Retinal pigment epithelial cell (primary cell): ENCODE results near the gene MXD3.

Experiments
- DNase-seq: peaks from one replicate; pipeline ENCODE4 v3.0.0-alpha.2; 2010; ENCODE audit warnings: low read depth
- H3K4me3 ChIP-seq: 2 replicates; pipeline ENCODE4 v1.5.1; 2011; ENCODE audit warnings: mild to moderate bottlenecking, low read length, control low read depth, moderate library complexity
- CTCF ChIP-seq: conservative IDR thresholded peaks from 2 replicates; pipeline ENCODE4 v1.5.1; 2011; ENCODE audit warnings: low read depth, low read length, control low read depth, inconsistent platforms

The MXD3 gene

GRCh38 chr5:177330991-177331842 lies 19.5 kb upstream of the MXD3 start:
- no peak overlapping the region for H3K4me3 ChIP-seq
- TF ChIP-seq CTCF: no peak
- DNase-seq: no peak

GRCh38 chr5:177329883-177330282 lies 18.2 kb upstream of the MXD3 start:
- no peak overlapping the region for H3K4me3 ChIP-seq
- TF ChIP-seq CTCF: no peak
- DNase-seq: no peak

- no peak overlapping the region for H3K4me3 ChIP-seq
- DNase-seq: no peak
- TF ChIP-seq CTCF: no peak
Observed at GRCh38 chr5:177328545-177329231, 17.0 kb upstream of the MXD3 start.

DNA sequence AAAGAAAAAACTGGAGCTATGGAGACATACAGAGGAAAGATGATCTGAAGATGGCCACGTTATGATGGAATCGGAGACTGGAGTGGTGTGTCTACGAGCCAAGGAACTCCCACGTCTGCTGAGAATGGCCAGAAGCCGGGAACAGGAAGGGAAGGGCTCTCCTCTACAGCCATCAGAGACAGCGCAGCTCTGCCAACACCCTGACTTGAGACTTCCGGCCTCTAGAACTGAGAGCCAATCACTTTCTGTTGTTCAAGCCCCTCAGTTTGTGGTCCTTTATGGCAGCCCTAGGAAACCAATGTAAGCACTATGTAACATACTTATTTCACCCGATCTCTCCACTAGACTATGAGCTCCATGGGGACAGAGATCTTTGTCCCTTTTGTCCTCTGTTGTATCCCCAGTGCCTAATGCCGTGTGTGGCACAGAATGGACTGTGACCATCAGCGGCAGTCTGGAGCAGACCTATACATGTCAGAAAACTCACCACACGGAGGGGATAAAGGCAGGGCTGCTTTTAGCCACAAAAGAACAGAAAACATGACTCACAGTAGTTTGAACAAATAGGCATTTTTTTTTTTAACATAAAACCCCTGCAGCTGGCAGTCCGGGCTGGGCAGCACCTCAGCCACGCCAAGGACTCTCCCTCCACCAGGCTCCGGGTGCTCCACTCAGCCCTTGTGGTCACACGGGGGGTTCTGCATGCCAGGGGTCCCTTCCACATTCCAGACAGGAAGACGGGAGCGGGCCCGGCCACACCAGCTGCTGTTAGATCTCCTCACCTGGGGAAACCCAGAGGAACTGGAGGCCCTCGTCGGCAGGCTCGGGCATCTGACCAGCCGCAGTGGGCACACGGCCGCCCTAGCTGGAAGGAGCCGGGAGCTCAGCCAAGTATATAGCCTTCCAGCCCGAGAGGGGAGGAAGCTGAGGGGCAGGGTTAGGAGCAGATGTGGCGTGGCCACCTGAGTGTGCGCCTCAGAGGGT lies 16.1 kb upstream of the MXD3 start:
- peak overlapping the region; percentile 20 for H3K4me3 ChIP-seq
- peak; percentile 30 for TF ChIP-seq CTCF
- peak; percentile 71 for DNase-seq

GRCh38 chr5:177325868-177326381 lies 14.2 kb upstream of the MXD3 start:
- DNase-seq: peak; percentile 43
- TF ChIP-seq CTCF: no peak
- H3K4me3 ChIP-seq: no peak overlapping the region

DNA sequence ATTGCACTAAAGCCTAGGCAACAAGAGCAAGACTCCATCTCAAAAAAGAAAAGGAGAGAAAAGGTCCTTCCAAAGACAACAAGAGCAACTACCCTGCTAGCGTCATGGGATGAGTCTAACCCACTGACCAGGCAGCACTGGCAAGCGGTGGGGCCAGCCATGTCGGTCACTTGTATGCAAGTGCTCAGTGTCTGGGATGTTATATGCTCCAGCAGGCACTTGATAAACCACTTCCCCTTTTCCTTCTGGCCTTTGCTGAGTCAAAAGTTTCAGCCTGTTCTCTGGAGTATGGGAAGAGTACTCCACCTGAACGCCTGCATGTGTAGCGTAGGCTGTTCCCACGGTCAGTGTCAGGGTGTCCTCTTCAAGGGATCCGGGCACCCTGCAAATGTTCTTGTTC lies 9.2 kb upstream of the MXD3 start:
- no peak overlapping the region for H3K4me3 ChIP-seq
- no peak for TF ChIP-seq CTCF
- DNase-seq: no peak
